Endothelial cell of umbilical vein (primary cell): Measurements from ENCODE around the gene PZP. TPM values are rescaled to one million over a fixed set of nuclear protein-coding genes. Genes with fewer than 3 reads are reported as not detected.

Experiments
- BruUV-seq: library from RNA; stranded (reverse); fragments of 400-500 nt; replicated peaks from 2 replicates; lab custom pipeline; 2021; lab: Mats Ljungman, UMichigan
- CTCF ChIA-PET: fragments of 300-600, 350-600 bp; sonication (Branson Sonifier 250); formaldehyde crosslinking; loops from one replicate; lab custom pipeline; 2021; ENCODE audit warnings: antibody characterized with exemption, inconsistent platforms; lab: Charles Lee
- POLR2A ChIA-PET: fragments of 300-600, 350-600 bp; sonication (Branson Sonifier 250); formaldehyde crosslinking; loops from one replicate; lab custom pipeline; 2021; ENCODE audit warnings: antibody characterized with exemption, inconsistent platforms; lab: Charles Lee
- DNase-seq: peaks from one replicate; pipeline ENCODE4 v3.0.0-alpha.2; 2011; ENCODE audit warnings: low read depth, low spot score
- FAIRE-seq: peaks from 2 replicates; lab custom pipeline; 2011; peaks lifted over from hg19 to GRCh38; lab: Jason Lieb, UNC
- H2AFZ ChIP-seq: 2 replicates; pipeline ENCODE4 v1.6.0; 2012; ENCODE audit warnings: low read depth, low read length, control low read depth, inconsistent platforms
- H3K27ac ChIP-seq: 2 replicates; pipeline ENCODE4 v1.5.1; 2011; ENCODE audit warnings: low read depth, mild to moderate bottlenecking, control low read depth, low read length, moderate library complexity; ENCODE audit not compliant: insufficient read depth
- H3K27me3 ChIP-seq, 2 experiments: 2 replicates each; pipeline versions ENCODE4 v1.6.0 to v1.6.1; 2011; ENCODE audit warnings: low read length in 2 of 2, mixed read lengths in 1 of 2; ENCODE audit not compliant: control insufficient read depth in 2 of 2, insufficient read depth in 2 of 2
- H3K36me3 ChIP-seq, 2 experiments: 2 replicates in 1 of 2; 3 replicates in 1 of 2; pipeline ENCODE4 v1.5.1; 2011; ENCODE audit warnings: low read length in 2 of 2, mild to moderate bottlenecking in 1 of 2, moderate library complexity in 1 of 2; ENCODE audit not compliant: control insufficient read depth in 2 of 2, insufficient read depth in 2 of 2; ENCODE audit errors: extremely low read depth in 1 of 2
- H3K4me1 ChIP-seq: 3 replicates; pipeline ENCODE4 v1.5.1; 2011; ENCODE audit warnings: mild to moderate bottlenecking, low read length; ENCODE audit not compliant: control insufficient read depth, insufficient read depth; ENCODE audit errors: extremely low read depth
- H3K4me2 ChIP-seq: 2 replicates; pipeline ENCODE4 v1.6.1; 2011; ENCODE audit warnings: low read length, control low read depth, mixed read lengths; ENCODE audit not compliant: insufficient read depth
- H3K4me3 ChIP-seq, 3 experiments: fragments of 200-600 bp in 1 of 3; sonication (generic), shearing (Covaris generic) in 1 of 3; replicated peaks in 1 of 3; 2 replicates each; pipeline ENCODE4 v1.5.1; 2011 to 2016; ENCODE audit warnings: control low read depth in 3 of 3, low read length in 3 of 3, mild to moderate bottlenecking in 2 of 3, inconsistent platforms in 1 of 3, low read depth in 1 of 3, moderate library complexity in 1 of 3; ENCODE audit not compliant: insufficient read depth in 1 of 3
- H3K79me2 ChIP-seq: 2 replicates; pipeline ENCODE4 v1.6.0; 2012; ENCODE audit warnings: low read length, inconsistent platforms; ENCODE audit not compliant: control insufficient read depth, insufficient read depth
- H3K9ac ChIP-seq: replicated peaks from 2 replicates; pipeline ENCODE3; 2011; ENCODE audit warnings: low read length, control low read depth; ENCODE audit not compliant: insufficient read depth; ENCODE audit errors: extremely low read depth
- H3K9me1 ChIP-seq: replicated peaks from 3 replicates; pipeline ENCODE4 v1.6.0; 2011; ENCODE audit warnings: mild to moderate bottlenecking, low read length; ENCODE audit not compliant: control insufficient read depth, insufficient read depth; ENCODE audit errors: extremely low read depth
- H3K9me3 ChIP-seq: replicated peaks from 2 replicates; pipeline ENCODE4 v1.5.1; 2012; ENCODE audit warnings: low read length, inconsistent platforms; ENCODE audit not compliant: control insufficient read depth, insufficient read depth
- H4K20me1 ChIP-seq: replicated peaks from 2 replicates; pipeline ENCODE3; 2011; ENCODE audit warnings: mild to moderate bottlenecking, low read length; ENCODE audit not compliant: control insufficient read depth, insufficient read depth; ENCODE audit errors: extremely low read depth
- CTCF ChIP-seq, 2 donors: IDR thresholded peaks; 1 replicate in 1 of 2; 2 replicates in 1 of 2; pipeline ENCODE4 v1.5.1; 2011; ENCODE audit warnings: low read length in 2 of 2, mild to moderate bottlenecking in 2 of 2, moderate library complexity in 2 of 2, control low read depth in 1 of 2, inconsistent platforms in 1 of 2, low read depth in 1 of 2; ENCODE audit not compliant: insufficient read depth in 1 of 2; ENCODE audit errors: extremely low read depth in 1 of 2
- EZH2 ChIP-seq: IDR thresholded peaks from 2 replicates; pipeline ENCODE4 v1.6.1; 2012; ENCODE audit warnings: borderline replicate concordance, low read depth, mild to moderate bottlenecking, moderate library complexity, low read length, inconsistent platforms; ENCODE audit not compliant: severe bottlenecking
- FOS ChIP-seq: IDR thresholded peaks from 2 replicates; pipeline ENCODE4 v1.6.1; 2011; ENCODE audit warnings: mild to moderate bottlenecking, low read length, moderate library complexity, borderline replicate concordance; ENCODE audit not compliant: insufficient read depth
- GATA2 ChIP-seq: IDR thresholded peaks from 2 replicates; pipeline ENCODE4 v1.7.0; 2011; ENCODE audit warnings: low read depth, mild to moderate bottlenecking, moderate library complexity, mixed read lengths, low read length; ENCODE audit not compliant: insufficient read length, insufficient read depth
- JUN ChIP-seq: IDR thresholded peaks from 2 replicates; pipeline ENCODE4 v1.6.1; 2011; ENCODE audit warnings: borderline replicate concordance, low read depth; ENCODE audit not compliant: insufficient read length, insufficient read depth
- MAX ChIP-seq: IDR thresholded peaks from 2 replicates; pipeline ENCODE4 v1.6.1; 2011; ENCODE audit not compliant: insufficient read depth, insufficient read length
- MYC ChIP-seq: IDR thresholded peaks from one replicate; pipeline ENCODE4 v1.6.1; 2011; ENCODE audit warnings: mild to moderate bottlenecking, low read depth, low read length
- POLR2A ChIP-seq: IDR thresholded peaks from 2 replicates; pipeline ENCODE4 v1.6.1; 2012; ENCODE audit warnings: low read depth, mild to moderate bottlenecking, control low read depth, low read length
- POLR2AphosphoS5 ChIP-seq: IDR thresholded peaks from 2 replicates; pipeline ENCODE4 v1.6.1; 2012; ENCODE audit warnings: low read depth, mild to moderate bottlenecking, control low read depth, low read length, moderate library complexity; ENCODE audit not compliant: insufficient read depth
- dilution Hi-C: fragments of 300-500 bp; cut with MboI; formaldehyde crosslinking; loops from one replicate; pipeline ENCODE4 v1.15.0; 2019; ENCODE audit warnings: low sequenced_read_pairs; ENCODE audit not compliant: extremely low pct_ligation_motif_present
- intact Hi-C: fragments of 100-400 bp; cut with micrococcal nuclease; formaldehyde crosslinking; loops from one replicate; pipeline ENCODE4 v1.10.0; 2022
- polyA plus RNA-seq, 4 experiments: library from polyadenylated mRNA; depleted of rRNA in 3 of 4; stranded (reverse) in 3 of 4; unstranded in 1 of 4; fragments of >200 nt; gene quantifications; 2 replicates each; pipeline versions ENCODE4 v1.2.1 to v1.2.3, GENCODE V29; 2011 to 2012; ENCODE audit warnings: missing spikeins in 1 of 4
- total RNA-seq: library from RNA; stranded (reverse); gene quantifications from 2 replicates; pipeline ENCODE4 v1.2.3, GENCODE V29; 2021

The PZP gene
- total and polyA plus RNA-seq, 2 donors (not counting 3 experiments of a cell fraction or from before 2014, with no cell fraction given), result 0.73 to 0.84 TPM

- Histone ChIP-seq H4K20me1 (no peaks in the 10 kb centered on the region), H3K27ac (no peak overlapping the region), H3K27me3 (peaks cover 0 to 2% of the 10 kb centered on the region in 2 experiments), H3K9ac (no peak overlapping the region), H3K36me3 (no peaks in the 10 kb centered on the region), H3K4me1 (no peaks in the 10 kb centered on the region), H2AFZ (no peak overlapping the region), H3K79me2 (no peaks in the 10 kb centered on the region), H3K9me1 (no peaks in the 10 kb centered on the region), H3K4me2 (no peak overlapping the region), H3K4me3 (no peak overlapping the region), H3K9me3 (no peaks in the 10 kb centered on the region)
- ChIA-PET CTCF (no interaction called here), POLR2A (no interaction called here)
- no peak for FAIRE-seq
- BruUV-seq, result no TSS peak
- no peak for DNase-seq
- dilution Hi-C loops (no loop called here), intact Hi-C loops (no loop called here)
- TF ChIP-seq GATA2 (no peak), POLR2A (no peak), JUN (no peak), EZH2 (no peak), CTCF (IDR thresholded peaks at IDR 0.05; ENCODE audit: extremely low read depth in 1 of 2, insufficient read depth in 1 of 2, low read depth in 1 of 2, low read length in 2 of 2) (no peak), POLR2AphosphoS5 (no peak), MYC (no peak), MAX (no peak), FOS (no peak)
Observed at GRCh38 chr12:9223830-9224229, 15.6 kb upstream of the PZP start.
